GM23248 (cell line): Measurements from ENCODE around the gene SH3D21.

Source experiments
- EZH2 ChIP-seq: fragments of 200-600 bp; sonication (generic); IDR thresholded peaks from 2 replicates; pipeline ENCODE4 v1.6.1; 2018; ENCODE audit warnings: antibody characterized with exemption, mild to moderate bottlenecking; ENCODE audit not compliant: insufficient read depth, poor library complexity, severe bottlenecking
- EZH2phosphoT487 ChIP-seq: fragments of 200-600 bp; sonication (generic); IDR thresholded peaks from 2 replicates; pipeline ENCODE4 v1.6.1; 2018; ENCODE audit warnings: antibody characterized with exemption, moderate library complexity, mild to moderate bottlenecking, low read depth; ENCODE audit not compliant: insufficient read depth

- no peak for TF ChIP-seq EZH2phosphoT487
- TF ChIP-seq EZH2 = no peak
These were observed 26.9 kb upstream of the SH3D21 start for GRCh38 chr1:36279110-36279788.
